Breast epithelium (tissue), 4 donors: Measurements from ENCODE around the gene IQCH. TPM values are rescaled to one million over a fixed set of nuclear protein-coding genes. Genes with fewer than 3 reads are reported as not detected.

ENCODE experiments used
- DNase-seq, 2 donors: peaks; one replicate each; pipeline ENCODE4 v3.0.0-alpha.2; 2019; ENCODE audit warnings: low spot score in 2 of 2
- H3K27ac ChIP-seq, 2 donors: fragments of 200-600 bp; sonication (generic) in 1 of 2; one replicate each; pipeline ENCODE4 v1.5.1; 2016 to 2019; ENCODE audit warnings: mild to moderate bottlenecking in 1 of 2
- H3K27me3 ChIP-seq, 2 donors: fragments of 200-600 bp; sonication (generic) in 1 of 2; one replicate each; pipeline versions ENCODE4 v1.5.1 to v1.6.0; 2017 to 2019; ENCODE audit warnings: control low read depth in 1 of 2, mild to moderate bottlenecking in 1 of 2
- H3K36me3 ChIP-seq: fragments of 200-600 bp; one replicate; pipeline ENCODE4 v1.5.1; 2019
- H3K4me1 ChIP-seq, 2 donors: fragments of 200-600 bp; sonication (generic); one replicate each; pipeline ENCODE4 v1.5.1; 2016 to 2019; ENCODE audit warnings: control low read depth in 1 of 2
- H3K4me3 ChIP-seq, 3 donors: fragments of 200-600 bp; sonication (generic); 1 replicate in 2 of 3; 2 replicates in 1 of 3; pipeline ENCODE4 v1.5.1; 2016 to 2019; ENCODE audit warnings: mild to moderate bottlenecking in 3 of 3, moderate library complexity in 2 of 3
- H3K9me3 ChIP-seq, 2 donors: fragments of 200-600 bp; sonication (generic) in 1 of 2; one replicate each; pipeline ENCODE4 v1.5.1; 2016 to 2019; ENCODE audit warnings: control low read depth in 1 of 2
- POLR2A ChIP-seq: fragments of 450-650 bp; IDR thresholded peaks from one replicate; pipeline ENCODE4 v1.6.1; 2016; ENCODE audit warnings: antibody characterized with exemption, mild to moderate bottlenecking, moderate library complexity
- POLR2AphosphoS5 ChIP-seq, 3 donors: sonication (generic); formaldehyde crosslinking; IDR thresholded peaks; one replicate each; pipeline ENCODE4 v1.6.1; 2017; ENCODE audit warnings: antibody characterized with exemption in 3 of 3
- intact Hi-C: fragments of 100-400 bp; cut with DNase I; formaldehyde crosslinking; loops from one replicate; pipeline ENCODE4 v1.15.1; 2023; ENCODE audit warnings: low total_unique reads
- total RNA-seq, 3 donors: library from RNA; depleted of rRNA; stranded (reverse); fragments of >200 nt; gene quantifications; one replicate each; pipeline ENCODE4 v1.1.0, GENCODE V29; 2016
- TF ChIP-seq, protein P1 (sequence below), 3 donors: fragments of 450-650 bp; IDR thresholded peaks; one replicate each; pipeline ENCODE4 v1.5.1; 2016 to 2017; ENCODE audit warnings: antibody characterized with exemption in 3 of 3, mild to moderate bottlenecking in 3 of 3, moderate library complexity in 3 of 3

IQCH gene
- total RNA-seq, 3 donors from 2014 or later = 0.64 to 11.9 (median 6.6) TPM

DNA sequence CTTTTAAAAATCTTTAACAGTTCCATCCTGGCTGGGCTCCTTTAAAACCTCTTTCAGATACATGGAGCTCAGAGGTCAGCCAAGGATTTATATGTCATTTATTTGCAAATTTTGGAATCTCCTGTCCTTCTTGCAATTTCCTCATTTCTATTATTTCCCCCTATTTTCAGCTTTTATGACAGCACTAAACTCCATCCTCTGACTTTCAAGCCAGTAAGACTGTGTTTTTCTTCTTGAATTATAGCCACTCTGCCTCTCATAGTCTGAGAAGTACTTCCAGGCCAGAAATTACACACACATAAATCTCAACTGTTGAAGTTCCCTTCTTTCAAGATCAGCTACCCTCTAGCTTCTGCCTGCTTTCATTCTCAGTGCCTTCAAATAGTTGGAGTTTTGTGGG lies 73.2 kb downstream of the IQCH start:
- TF ChIP-seq, protein P1, sequence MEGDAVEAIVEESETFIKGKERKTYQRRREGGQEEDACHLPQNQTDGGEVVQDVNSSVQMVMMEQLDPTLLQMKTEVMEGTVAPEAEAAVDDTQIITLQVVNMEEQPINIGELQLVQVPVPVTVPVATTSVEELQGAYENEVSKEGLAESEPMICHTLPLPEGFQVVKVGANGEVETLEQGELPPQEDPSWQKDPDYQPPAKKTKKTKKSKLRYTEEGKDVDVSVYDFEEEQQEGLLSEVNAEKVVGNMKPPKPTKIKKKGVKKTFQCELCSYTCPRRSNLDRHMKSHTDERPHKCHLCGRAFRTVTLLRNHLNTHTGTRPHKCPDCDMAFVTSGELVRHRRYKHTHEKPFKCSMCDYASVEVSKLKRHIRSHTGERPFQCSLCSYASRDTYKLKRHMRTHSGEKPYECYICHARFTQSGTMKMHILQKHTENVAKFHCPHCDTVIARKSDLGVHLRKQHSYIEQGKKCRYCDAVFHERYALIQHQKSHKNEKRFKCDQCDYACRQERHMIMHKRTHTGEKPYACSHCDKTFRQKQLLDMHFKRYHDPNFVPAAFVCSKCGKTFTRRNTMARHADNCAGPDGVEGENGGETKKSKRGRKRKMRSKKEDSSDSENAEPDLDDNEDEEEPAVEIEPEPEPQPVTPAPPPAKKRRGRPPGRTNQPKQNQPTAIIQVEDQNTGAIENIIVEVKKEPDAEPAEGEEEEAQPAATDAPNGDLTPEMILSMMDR (IDR thresholded peaks at IDR 0.05) = no peak
- no peak for TF ChIP-seq POLR2A
- no peak for TF ChIP-seq POLR2AphosphoS5 (IDR thresholded peaks at IDR 0.05)
- intact Hi-C loops = no loop called here
- H3K27me3 ChIP-seq = no peaks in the 10 kb centered on the region

DNA sequence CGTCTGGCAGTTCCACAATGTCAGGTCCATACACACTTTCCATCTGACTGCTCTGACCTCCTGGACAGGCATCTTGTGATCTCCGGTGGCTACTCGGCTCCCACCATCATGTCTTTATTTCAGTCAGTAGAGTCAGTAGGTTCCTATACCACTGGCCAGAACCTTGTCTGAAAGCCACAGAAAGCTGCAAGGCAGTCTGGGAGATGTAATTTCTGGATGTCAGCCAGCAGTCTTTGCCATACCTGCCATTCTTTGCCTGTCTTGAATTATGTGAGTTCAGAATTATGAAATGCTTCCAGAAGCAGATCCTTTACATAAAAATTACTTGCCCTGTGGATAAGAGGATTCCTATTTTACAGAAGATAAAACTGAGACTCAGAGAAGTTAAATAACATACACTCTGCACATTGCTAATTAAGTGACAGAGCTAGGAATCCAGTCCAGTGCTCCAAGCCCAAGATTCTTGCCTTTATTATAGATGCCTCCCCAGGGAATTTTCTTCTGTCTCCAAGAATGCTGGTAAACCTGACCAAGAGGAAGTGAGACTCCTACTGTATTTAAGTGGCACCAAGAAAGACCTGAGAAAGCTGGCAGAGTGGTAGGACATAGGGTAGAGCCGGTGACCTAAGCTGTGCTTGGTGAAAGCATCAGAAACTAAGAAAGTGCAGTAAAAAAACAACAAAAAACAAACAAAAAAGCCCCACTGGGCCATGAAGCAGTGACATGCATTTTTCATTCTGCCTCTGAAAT lies 75.6 kb downstream of the IQCH start:
- TF ChIP-seq POLR2A (no peak), POLR2AphosphoS5 (IDR thresholded peaks at IDR 0.05) (no peak)
- TF ChIP-seq, protein P1 (IDR thresholded peaks at IDR 0.05) = no peak
- intact Hi-C loops = loop anchor here (5.0 kb wide), 1 partner anchor 822 kb away; no protein-coding TSS in a partner anchor

More for the DNA sequence above, 73.2 kb downstream of the IQCH start:
- H3K36me3 ChIP-seq = no peaks in the 10 kb centered on the region
- no peak overlapping the region for H3K4me3 ChIP-seq
- H3K4me1 ChIP-seq = no peaks in the 10 kb centered on the region
- no peak overlapping the region for H3K27ac ChIP-seq
- no peak for DNase-seq
- no peaks in the 10 kb centered on the region for H3K9me3 ChIP-seq

DNA sequence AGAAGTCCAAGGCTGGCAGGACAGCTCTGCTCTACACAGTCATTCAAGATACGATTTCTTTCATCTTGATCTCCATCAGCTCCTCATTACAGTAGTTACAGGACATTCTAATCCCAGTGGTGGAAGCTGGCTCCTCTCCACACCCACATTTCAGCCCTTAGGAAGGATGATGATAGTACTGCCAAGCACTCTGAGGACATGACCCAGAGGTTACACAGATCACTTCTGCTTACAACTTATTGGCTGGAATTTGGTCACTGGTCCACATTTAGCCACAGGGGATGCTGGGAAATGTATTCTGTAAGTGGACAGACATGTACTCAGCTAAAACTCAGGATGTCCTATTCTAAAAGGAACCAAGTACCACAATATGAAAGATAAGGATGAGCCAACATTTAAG lies 77.1 kb downstream of the IQCH start:
- no peaks in the 10 kb centered on the region for H3K36me3 ChIP-seq
- intact Hi-C loops = loop anchor here (5.0 kb wide), 1 partner anchor 821 kb away; no protein-coding TSS in a partner anchor
- no peak for DNase-seq
- no peaks in the 10 kb centered on the region for H3K9me3 ChIP-seq
- no peaks in the 10 kb centered on the region for H3K27me3 ChIP-seq
- no peak overlapping the region for H3K4me3 ChIP-seq
- H3K27ac ChIP-seq = no peak overlapping the region
- H3K4me1 ChIP-seq = no peaks in the 10 kb centered on the region
- TF ChIP-seq, protein P1 (IDR thresholded peaks at IDR 0.05) = no peak
- TF ChIP-seq POLR2A = no peak
- no peak for TF ChIP-seq POLR2AphosphoS5 (IDR thresholded peaks at IDR 0.05)

More for the DNA sequence above, 75.6 kb downstream of the IQCH start:
- no peak for DNase-seq
- H3K9me3 ChIP-seq = no peaks in the 10 kb centered on the region
- no peaks in the 10 kb centered on the region for H3K4me1 ChIP-seq
- H3K4me3 ChIP-seq = no peak overlapping the region
- H3K27ac ChIP-seq = no peak overlapping the region
- no peaks in the 10 kb centered on the region for H3K27me3 ChIP-seq
- no peaks in the 10 kb centered on the region for H3K36me3 ChIP-seq

DNA sequence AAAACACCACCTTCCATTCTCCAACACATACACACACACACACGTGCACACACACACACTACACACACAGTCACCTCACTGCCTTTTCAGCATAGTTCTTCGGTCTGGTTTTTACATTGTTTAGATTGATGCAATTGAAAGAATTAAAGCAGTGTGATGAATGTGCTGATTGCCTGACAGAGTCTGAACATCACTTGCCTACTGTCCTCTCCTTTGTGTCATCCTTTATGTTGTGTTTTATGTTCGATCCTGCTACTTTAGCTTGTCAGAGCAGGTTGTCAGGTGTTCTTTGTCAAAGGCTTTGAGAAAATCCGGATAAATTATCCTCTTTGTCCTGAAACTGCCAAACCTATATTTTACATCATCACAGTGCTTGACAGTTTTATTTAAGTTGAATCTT lies 80.4 kb downstream of the IQCH start:
- no peak for DNase-seq
- Histone ChIP-seq H3K27ac (no peak overlapping the region), H3K4me3 (no peak overlapping the region), H3K36me3 (no peaks in the 10 kb centered on the region), H3K27me3 (no peaks in the 10 kb centered on the region), H3K9me3 (no peaks in the 10 kb centered on the region), H3K4me1 (no peaks in the 10 kb centered on the region)
- TF ChIP-seq, protein P1 (IDR thresholded peaks at IDR 0.05) = no peak
- TF ChIP-seq POLR2A = no peak
- no peak for TF ChIP-seq POLR2AphosphoS5 (IDR thresholded peaks at IDR 0.05)
- intact Hi-C loops = no loop called here

DNA sequence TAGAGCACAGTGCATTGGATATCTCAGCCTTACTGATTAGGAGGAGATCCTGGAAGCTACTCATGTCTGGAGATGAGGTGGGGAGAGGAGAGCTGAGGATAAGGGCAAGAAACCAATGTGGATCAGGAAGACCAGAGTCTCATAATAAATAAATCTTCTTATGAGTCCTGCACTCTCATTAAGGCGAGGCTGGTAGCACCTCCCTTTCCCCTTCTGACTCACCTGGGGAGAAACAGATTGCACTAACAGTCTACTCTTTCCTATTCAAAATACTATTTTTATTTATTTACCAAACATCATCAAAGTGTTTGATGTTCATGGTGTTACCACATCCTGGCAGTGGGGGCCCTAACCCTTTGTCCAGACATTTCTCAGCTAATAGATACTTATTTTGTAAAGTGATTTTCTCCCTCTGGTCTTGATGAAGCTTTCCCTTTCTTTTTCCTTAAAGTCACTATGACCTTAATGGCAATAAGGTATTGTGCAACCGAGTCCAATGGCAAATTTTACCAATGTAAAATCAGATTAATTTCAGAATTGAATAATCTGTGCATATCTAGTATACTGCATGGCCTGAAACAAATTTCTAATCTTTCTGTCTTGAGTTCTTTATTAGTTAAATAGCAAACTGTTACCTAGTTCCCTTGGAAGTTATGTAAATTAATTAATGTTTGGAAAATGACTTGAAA lies 81.1 kb downstream of the IQCH start:
- intact Hi-C loops = no loop called here
- no peak for DNase-seq
- Histone ChIP-seq H3K4me1 (no peaks in the 10 kb centered on the region), H3K36me3 (no peaks in the 10 kb centered on the region), H3K9me3 (no peaks in the 10 kb centered on the region), H3K27me3 (no peaks in the 10 kb centered on the region), H3K4me3 (no peak overlapping the region), H3K27ac (no peak overlapping the region)
- TF ChIP-seq POLR2A = no peak
- TF ChIP-seq, protein P1 (IDR thresholded peaks at IDR 0.05) = no peak
- no peak for TF ChIP-seq POLR2AphosphoS5 (IDR thresholded peaks at IDR 0.05)
